Aorta (tissue), 5 donors: ENCODE results near the gene MAST4. TPM values are rescaled to one million over a fixed set of nuclear protein-coding genes. Genes with fewer than 3 reads are reported as not detected.

Experiments used
- ATAC-seq: fragments of 200-7000 bp; cut with Tn5 transposase; one replicate; pipeline ENCODE4 v1.9.1; 2022; ENCODE audit warnings: moderate library complexity; ENCODE audit not compliant: low FRiP score
- DNase-seq, 2 donors: peaks; one replicate each; pipeline ENCODE4 v3.0.0-alpha.2; 2020
- H3K27ac ChIP-seq, 2 donors: one replicate each; pipeline ENCODE4 v1.5.1; 2013; ENCODE audit warnings: low read length in 2 of 2, mild to moderate bottlenecking in 2 of 2, moderate library complexity in 2 of 2, control low read depth in 1 of 2, inconsistent platforms in 1 of 2, low read depth in 1 of 2
- H3K27me3 ChIP-seq, 2 donors: one replicate each; pipeline ENCODE4 v1.6.1; 2013; ENCODE audit warnings: control low read depth in 1 of 2, low read length in 1 of 2, mild to moderate bottlenecking in 1 of 2, moderate library complexity in 1 of 2; ENCODE audit not compliant: insufficient read depth in 2 of 2, control insufficient read depth in 1 of 2
- H3K36me3 ChIP-seq, 2 donors: one replicate each; pipeline ENCODE4 v1.6.1; 2013; ENCODE audit warnings: control low read depth in 1 of 2, low read length in 1 of 2, mild to moderate bottlenecking in 1 of 2; ENCODE audit not compliant: insufficient read depth in 2 of 2, control insufficient read depth in 1 of 2
- H3K4me1 ChIP-seq, 2 donors: one replicate each; pipeline ENCODE4 v1.6.1; 2013; ENCODE audit warnings: low read length in 2 of 2, control low read depth in 1 of 2, mild to moderate bottlenecking in 1 of 2, moderate library complexity in 1 of 2; ENCODE audit not compliant: insufficient read depth in 2 of 2, control insufficient read depth in 1 of 2
- H3K4me3 ChIP-seq, 2 donors: one replicate each; pipeline ENCODE4 v1.5.1; 2013; ENCODE audit warnings: low read length in 2 of 2, control low read depth in 1 of 2, mild to moderate bottlenecking in 1 of 2
- H3K9me3 ChIP-seq: one replicate; pipeline ENCODE4 v1.6.1; 2013; ENCODE audit warnings: mild to moderate bottlenecking, low read length; ENCODE audit not compliant: control insufficient read depth
- WGBS, 2 donors: extraction: QIAGEN DNeasy Blood & Tissue Kit; methylation state at CpG; one replicate each; pipeline ENCODE4 v1.1.7; 2013; 5-methylcytosine and 5-hydroxymethylcytosine counted together
- intact Hi-C, 2 donors: fragments of 100-400 bp; cut with DNase I; formaldehyde crosslinking; loops; one replicate each; pipeline versions ENCODE4 v1.14.2 to v1.15.0; 2022
- polyA plus RNA-seq, 2 donors: library from polyadenylated mRNA; stranded (reverse); fragments of 200-250 nt; gene quantifications; one replicate each; pipeline ENCODE4 v1.2.3, GENCODE V29; 2013
- total RNA-seq, 2 donors: library from RNA; stranded (reverse); fragmentation: NEBNext Ultra II Directional; extraction: Animal tissue kit (Norgen Biotek cat#: 25700); gene quantifications; one replicate each; pipeline ENCODE4 v1.2.1, GENCODE V29; 2021
- donor health status: healthy with polysubstance abuse.
- donor health status: Bipolar disorder and iron deficiency.
- donor health status: DM: no; HTN: no; CAD: no.
- donor health status: DM: no; HTN: no; CAD: no.
- donor health status: DM: yes; HTN: yes; CAD: no.

MAST4 gene
- total and polyA plus RNA-seq, 4 donors: 2.4 to 66.5 (median 24.9) TPM

GRCh38 chr5:66727630-66728029 is 131.4 kb downstream of the MAST4 start:
- H3K36me3 ChIP-seq: no peaks in the 10 kb centered on the region
- H3K9me3 ChIP-seq: no peaks in the 10 kb centered on the region
- no peaks in the 10 kb centered on the region for H3K4me1 ChIP-seq
- 83 to 89% methylated on average over 2 of the region's 2 CpGs for WGBS, 2 donors
- no peak overlapping the region for H3K27ac ChIP-seq
- no peak overlapping the region for H3K4me3 ChIP-seq
- ATAC-seq: no peak
- DNase-seq: no peak
- H3K27me3 ChIP-seq: no peaks in the 10 kb centered on the region
- intact Hi-C loops: no loop called here

- no peak overlapping the region for H3K27ac ChIP-seq
- H3K4me1 ChIP-seq: no peaks in the 10 kb centered on the region
- no peak overlapping the region for H3K4me3 ChIP-seq
- intact Hi-C loops: no loop called here
- H3K9me3 ChIP-seq: no peaks in the 10 kb centered on the region
- no peak for ATAC-seq
- H3K27me3 ChIP-seq: no peaks in the 10 kb centered on the region
- no peak for DNase-seq
- 96 to 100% methylated on average over 1 of the region's 1 CpG for WGBS, 2 donors
- no peaks in the 10 kb centered on the region for H3K36me3 ChIP-seq
Measured at GRCh38 chr5:66728049-66728448, 131.9 kb downstream of the MAST4 start.

DNA sequence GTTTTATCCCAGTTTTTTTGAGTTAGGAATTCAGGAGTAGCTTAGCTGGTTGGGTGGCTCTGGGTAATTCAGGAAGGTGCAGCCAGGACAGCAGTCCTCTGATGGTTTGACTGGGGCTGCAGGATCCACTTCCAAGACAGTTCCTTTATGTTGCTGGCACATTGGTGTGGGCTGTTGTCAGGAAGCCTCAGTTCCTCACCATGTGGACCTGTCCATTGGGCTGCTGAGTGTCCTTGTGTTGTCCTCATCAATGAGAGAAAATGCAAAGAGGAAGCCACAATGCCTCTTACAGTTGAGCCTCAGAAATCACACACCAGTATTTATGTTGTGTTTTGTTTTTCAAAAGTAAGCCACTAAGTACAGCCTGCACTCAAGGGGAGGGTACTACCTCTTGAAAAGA is 140.9 kb downstream of the MAST4 start:
- no peaks in the 10 kb centered on the region for H3K36me3 ChIP-seq
- intact Hi-C loops: no loop called here
- H3K9me3 ChIP-seq: no peaks in the 10 kb centered on the region
- no peaks in the 10 kb centered on the region for H3K27me3 ChIP-seq
- no peak for DNase-seq
- H3K4me1 ChIP-seq: no peaks in the 10 kb centered on the region
- H3K27ac ChIP-seq: no peak overlapping the region
- ATAC-seq: no peak
- H3K4me3 ChIP-seq: no peak overlapping the region

GRCh38 chr5:66738136-66738535 is 141.9 kb downstream of the MAST4 start:
- no peak overlapping the region for H3K4me3 ChIP-seq
- H3K9me3 ChIP-seq: no peaks in the 10 kb centered on the region
- no peaks in the 10 kb centered on the region for H3K27me3 ChIP-seq
- intact Hi-C loops: no loop called here
- DNase-seq: no peak
- H3K36me3 ChIP-seq: no peaks in the 10 kb centered on the region
- no peaks in the 10 kb centered on the region for H3K4me1 ChIP-seq
- WGBS, 2 donors: 84 to 90% methylated on average over 1 of the region's 1 CpG
- H3K27ac ChIP-seq: no peak overlapping the region
- no peak for ATAC-seq

DNA sequence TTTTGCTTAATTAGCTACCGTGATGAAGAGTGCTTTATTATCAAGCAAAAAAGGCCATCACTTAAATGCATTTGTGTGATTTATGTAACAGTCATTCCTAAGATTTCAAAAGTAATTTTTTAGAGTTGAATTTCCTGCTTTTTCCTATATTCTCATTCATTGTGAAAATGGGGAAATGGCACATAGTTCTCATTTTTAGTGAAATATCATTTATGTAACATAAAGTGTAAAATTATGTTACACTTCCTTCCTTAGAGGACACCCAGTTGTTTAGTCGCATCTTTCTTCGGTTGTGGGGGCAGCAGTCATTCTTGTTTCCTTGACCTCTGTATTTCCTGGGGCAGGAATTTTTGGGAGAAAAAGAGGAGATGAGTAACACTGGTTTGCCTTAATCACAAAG is 142.8 kb downstream of the MAST4 start:
- Histone ChIP-seq H3K36me3 (no peaks in the 10 kb centered on the region), H3K27ac (no peak overlapping the region), H3K4me3 (no peak overlapping the region), H3K9me3 (no peaks in the 10 kb centered on the region), H3K27me3 (no peaks in the 10 kb centered on the region), H3K4me1 (no peaks in the 10 kb centered on the region)
- DNase-seq: no peak
- WGBS, 2 donors: 92 to 95% methylated on average over 3 of the region's 3 CpGs
- ATAC-seq: no peak
- intact Hi-C loops: no loop called here

DNA sequence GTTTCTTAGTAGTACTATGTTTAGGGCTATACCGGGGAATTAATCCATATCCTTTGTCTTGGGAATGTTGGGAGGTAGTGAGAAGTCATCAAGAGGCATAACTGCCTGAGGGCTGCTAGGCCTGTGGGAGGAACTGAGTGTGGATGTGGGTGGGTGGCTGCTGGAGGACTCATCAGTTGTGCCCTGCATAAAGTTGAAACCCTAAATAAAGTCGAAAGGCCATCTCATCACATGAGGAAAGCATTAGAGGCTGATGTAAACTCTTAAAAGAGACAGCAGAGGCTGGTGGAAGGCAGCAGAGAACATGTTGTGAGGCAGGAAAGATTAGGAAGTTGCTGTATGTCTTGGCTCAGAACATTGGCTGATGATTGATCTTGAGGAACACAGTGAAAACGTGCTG is 143.8 kb downstream of the MAST4 start:
- 24 to 33% methylated on average over 3 of the region's 3 CpGs for WGBS, 2 donors
- ATAC-seq: no peak

GRCh38 chr5:66741394-66741793 is 145.2 kb downstream of the MAST4 start:
- intact Hi-C loops: no loop called here
- 89 to 91% methylated on average over 2 of the region's 2 CpGs for WGBS, 2 donors

More for the DNA sequence above, 143.8 kb downstream of the MAST4 start:
- H3K9me3 ChIP-seq: no peaks in the 10 kb centered on the region
- no peak for DNase-seq
- H3K27me3 ChIP-seq: no peaks in the 10 kb centered on the region
- H3K27ac ChIP-seq: no peak overlapping the region
- intact Hi-C loops: no loop called here
- no peak overlapping the region for H3K4me3 ChIP-seq
- no peaks in the 10 kb centered on the region for H3K4me1 ChIP-seq
- H3K36me3 ChIP-seq: no peaks in the 10 kb centered on the region

GRCh38 chr5:66742083-66742895 is 146.1 kb downstream of the MAST4 start:
- 83 to 86% methylated on average over 15 of the region's 15 CpGs for WGBS, 2 donors
- Histone ChIP-seq H3K27ac (no peak overlapping the region), H3K27me3 (no peaks in the 10 kb centered on the region), H3K9me3 (no peaks in the 10 kb centered on the region), H3K4me3 (no peak overlapping the region), H3K4me1 (no peaks in the 10 kb centered on the region), H3K36me3 (no peaks in the 10 kb centered on the region)
- intact Hi-C loops: no loop called here
- no peak for DNase-seq
- no peak for ATAC-seq

More at GRCh38 chr5:66741394-66741793, 145.2 kb downstream of the MAST4 start:
- DNase-seq (no peak), ATAC-seq (no peak)
- Histone ChIP-seq H3K27ac (no peak overlapping the region), H3K4me1 (no peaks in the 10 kb centered on the region), H3K36me3 (no peaks in the 10 kb centered on the region), H3K9me3 (no peaks in the 10 kb centered on the region), H3K27me3 (no peaks in the 10 kb centered on the region), H3K4me3 (no peak overlapping the region)

DNA sequence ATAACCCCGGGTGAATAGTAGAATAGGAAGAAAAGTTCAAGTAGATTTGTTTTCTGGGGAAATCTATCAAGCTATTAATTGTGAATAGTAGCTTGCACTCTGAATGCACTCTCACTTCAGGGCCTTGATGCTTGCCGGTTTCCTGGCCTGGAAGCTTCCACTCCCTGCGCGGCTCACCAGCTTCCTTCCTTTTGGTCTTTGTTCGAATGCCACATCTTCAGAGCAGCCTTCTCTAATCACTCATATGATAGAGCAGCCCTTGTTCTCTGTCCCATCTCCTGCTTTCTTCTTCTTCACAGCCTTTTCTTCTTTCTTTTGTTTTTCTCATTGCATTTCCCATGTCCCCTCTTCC is 146.7 kb downstream of the MAST4 start:
- Histone ChIP-seq H3K4me3 (no peak overlapping the region), H3K36me3 (no peaks in the 10 kb centered on the region), H3K9me3 (no peaks in the 10 kb centered on the region), H3K27ac (no peak overlapping the region), H3K4me1 (no peaks in the 10 kb centered on the region), H3K27me3 (no peaks in the 10 kb centered on the region)
- intact Hi-C loops: no loop called here
- DNase-seq: no peak
- no peak for ATAC-seq
- WGBS, 2 donors: 89 to 92% methylated on average over 5 of the region's 5 CpGs
